Gastroesophageal sphincter (tissue), 3 donors: ENCODE data around the gene RPTOR.

Experiments
- EP300 ChIP-seq: sonication (generic); formaldehyde crosslinking; IDR thresholded peaks from one replicate; pipeline ENCODE4 v1.6.1; 2017; ENCODE audit warnings: antibody characterized with exemption, mild to moderate bottlenecking
- POLR2A ChIP-seq, 2 donors: fragments of 450-650 bp; IDR thresholded peaks; one replicate each; pipeline ENCODE4 v1.6.1; 2017; ENCODE audit warnings: antibody characterized with exemption in 2 of 2, mild to moderate bottlenecking in 2 of 2, moderate library complexity in 1 of 2
- POLR2AphosphoS5 ChIP-seq: sonication (generic); formaldehyde crosslinking; IDR thresholded peaks from one replicate; pipeline ENCODE4 v1.6.1; 2017; ENCODE audit warnings: antibody characterized with exemption
- TF ChIP-seq, protein P1 (sequence below), 4 experiments: fragments of 200-600 bp in 2 of 4; fragments of 450-650 bp in 2 of 4; sonication (generic) in 1 of 4; IDR thresholded peaks; one replicate each; pipeline ENCODE4 v1.5.1; 2017 to 2019; ENCODE audit warnings: antibody characterized with exemption in 4 of 4, mild to moderate bottlenecking in 2 of 4, moderate library complexity in 2 of 4

DNA sequence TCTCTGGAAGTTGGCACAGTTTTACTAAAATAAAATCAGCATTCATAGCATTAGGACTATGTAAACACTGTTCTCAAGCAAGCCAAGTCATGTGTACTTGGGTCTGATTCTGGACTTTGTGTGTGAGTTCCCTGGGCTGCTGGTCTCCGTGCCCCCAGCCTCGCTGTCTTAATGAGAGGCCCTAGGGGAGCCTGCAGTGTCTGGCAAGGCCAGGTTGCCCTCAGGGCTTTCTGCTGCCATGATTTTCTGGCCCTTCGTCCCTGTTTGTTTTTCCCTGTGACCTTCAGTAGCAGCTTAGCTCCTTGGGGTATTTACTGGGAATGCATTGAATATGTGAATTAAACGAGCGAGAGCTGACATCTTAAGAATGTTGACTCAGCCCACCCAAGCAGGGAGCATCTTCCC lies 161.8 kb downstream of the RPTOR start:
- TF ChIP-seq POLR2A (IDR thresholded peaks at IDR 0.05) (no peak), EP300 (no peak), POLR2AphosphoS5 (no peak)
- TF ChIP-seq, protein P1, sequence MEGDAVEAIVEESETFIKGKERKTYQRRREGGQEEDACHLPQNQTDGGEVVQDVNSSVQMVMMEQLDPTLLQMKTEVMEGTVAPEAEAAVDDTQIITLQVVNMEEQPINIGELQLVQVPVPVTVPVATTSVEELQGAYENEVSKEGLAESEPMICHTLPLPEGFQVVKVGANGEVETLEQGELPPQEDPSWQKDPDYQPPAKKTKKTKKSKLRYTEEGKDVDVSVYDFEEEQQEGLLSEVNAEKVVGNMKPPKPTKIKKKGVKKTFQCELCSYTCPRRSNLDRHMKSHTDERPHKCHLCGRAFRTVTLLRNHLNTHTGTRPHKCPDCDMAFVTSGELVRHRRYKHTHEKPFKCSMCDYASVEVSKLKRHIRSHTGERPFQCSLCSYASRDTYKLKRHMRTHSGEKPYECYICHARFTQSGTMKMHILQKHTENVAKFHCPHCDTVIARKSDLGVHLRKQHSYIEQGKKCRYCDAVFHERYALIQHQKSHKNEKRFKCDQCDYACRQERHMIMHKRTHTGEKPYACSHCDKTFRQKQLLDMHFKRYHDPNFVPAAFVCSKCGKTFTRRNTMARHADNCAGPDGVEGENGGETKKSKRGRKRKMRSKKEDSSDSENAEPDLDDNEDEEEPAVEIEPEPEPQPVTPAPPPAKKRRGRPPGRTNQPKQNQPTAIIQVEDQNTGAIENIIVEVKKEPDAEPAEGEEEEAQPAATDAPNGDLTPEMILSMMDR (IDR thresholded peaks at IDR 0.05) = no peak
